LNCAP (cell line): ENCODE data around the gene SLC2A6.

Experiments used
- CTCF ChIP-seq: fragments of 450-650 bp; IDR thresholded peaks from 2 replicates; pipeline ENCODE4 v1.5.1; 2017; ENCODE audit warnings: mild to moderate bottlenecking

Gene SLC2A6

GRCh38 chr9:133440874-133441273 is 38.0 kb downstream of the SLC2A6 start:
- no peak for TF ChIP-seq CTCF

- no peak for TF ChIP-seq CTCF
These were observed 39.6 kb downstream of the SLC2A6 start for GRCh38 chr9:133439337-133439736.

GRCh38 chr9:133437753-133438531 is 41.0 kb downstream of the SLC2A6 start:
- TF ChIP-seq CTCF: no peak

- no peak for TF ChIP-seq CTCF
These were observed 42.2 kb downstream of the SLC2A6 start for GRCh38 chr9:133436681-133437080.

GRCh38 chr9:133433351-133433843 is 45.5 kb downstream of the SLC2A6 start:
- no peak for TF ChIP-seq CTCF

- no peak for TF ChIP-seq CTCF
These were observed 48.7 kb downstream of the SLC2A6 start for GRCh38 chr9:133430244-133430643.

- no peak for TF ChIP-seq CTCF
These were observed 49.2 kb downstream of the SLC2A6 start for GRCh38 chr9:133429641-133430161.
